Lung (tissue), 10 donors: ENCODE measurements around the gene SRGAP2C. TPM values are rescaled to one million over a fixed set of nuclear protein-coding genes. Genes with fewer than 3 reads are reported as not detected.
"Not testable (repeated sequence)": the region's sequence is repeated elsewhere in the genome, so short reads cannot be mapped to it uniquely, and the experiment has no call there.

Source experiments
- ATAC-seq: fragments of 200-7000 bp; cut with Tn5 transposase; one replicate; pipeline ENCODE4 v1.9.1; 2020; ENCODE audit warnings: moderate number of reproducible peaks; ENCODE audit not compliant: insufficient read depth, low FRiP score
- DNase-seq, 3 donors: peaks; one replicate each; pipeline ENCODE4 v3.0.0-alpha.2; 2013 to 2017
- H3K27ac ChIP-seq, 2 donors: one replicate each; pipeline ENCODE4 v1.5.1; 2013; ENCODE audit warnings: mild to moderate bottlenecking in 2 of 2, moderate library complexity in 2 of 2, control low read depth in 1 of 2, inconsistent platforms in 1 of 2, low read depth in 1 of 2, low read length in 1 of 2
- H3K27me3 ChIP-seq, 3 donors: one replicate each; pipeline ENCODE4 v1.5.1; 2013; ENCODE audit warnings: low read length in 2 of 3; ENCODE audit not compliant: control insufficient read depth in 3 of 3, insufficient read depth in 3 of 3
- H3K36me3 ChIP-seq, 4 donors: one replicate each; pipeline ENCODE4 v1.5.1; 2013; ENCODE audit warnings: low read length in 4 of 4, mild to moderate bottlenecking in 1 of 4, moderate library complexity in 1 of 4; ENCODE audit not compliant: control insufficient read depth in 4 of 4, insufficient read depth in 4 of 4
- H3K4me1 ChIP-seq, 5 donors: one replicate each; pipeline ENCODE4 v1.5.1; 2013; ENCODE audit warnings: low read length in 5 of 5, mild to moderate bottlenecking in 2 of 5, moderate library complexity in 1 of 5; ENCODE audit not compliant: control insufficient read depth in 5 of 5, insufficient read depth in 5 of 5
- H3K4me3 ChIP-seq: one replicate; pipeline ENCODE4 v1.5.1; 2013; ENCODE audit warnings: mild to moderate bottlenecking, control low read depth, moderate library complexity
- H3K9ac ChIP-seq, 2 donors: one replicate each; pipeline ENCODE4 v1.5.1; 2013; ENCODE audit warnings: low read length in 2 of 2, control low read depth in 1 of 2; ENCODE audit not compliant: insufficient read depth in 1 of 2
- H3K9me3 ChIP-seq, 4 donors: one replicate each; pipeline ENCODE4 v1.5.1; 2013; ENCODE audit warnings: low read length in 3 of 4, mild to moderate bottlenecking in 1 of 4, moderate library complexity in 1 of 4; ENCODE audit not compliant: control insufficient read depth in 4 of 4, insufficient read depth in 3 of 4
- WGBS, 2 donors: extraction: QIAGEN DNeasy Blood & Tissue Kit; methylation state at CpG; one replicate each; pipeline ENCODE4 v1.1.7; 2013; 5-methylcytosine and 5-hydroxymethylcytosine counted together
- polyA plus RNA-seq, 2 donors: library from polyadenylated mRNA; stranded (reverse); fragments of 200-250 nt; gene quantifications; one replicate each; pipeline ENCODE4 v1.2.1, GENCODE V29; 2013
- total RNA-seq, 2 donors: library from RNA; depleted of rRNA in 1 of 2; stranded (reverse); fragments of >200 nt in 1 of 2; gene quantifications; one replicate each; pipeline ENCODE4 v1.2.1, GENCODE V29; 2014 to 2021
- donor health status: Bipolar disorder and iron deficiency.
- donor health status: healthy.
- donor health status: DM: yes; HTN: yes; CAD: no.

Gene SRGAP2C
- total and polyA plus RNA-seq, 4 donors, result 3.9 to 34.6 (median 12.9) TPM

GRCh38 chr1:121396335-121397081 is 211.7 kb downstream of the SRGAP2C start:
- H3K36me3 ChIP-seq, H3K9me3 ChIP-seq, H3K27ac ChIP-seq, H3K27me3 ChIP-seq, ATAC-seq, H3K4me1 ChIP-seq, H3K9ac ChIP-seq: not testable (repeated sequence)
- peak overlapping the region; percentile 39 for H3K4me3 ChIP-seq
- peak; percentile 12 to 23 (median 19) for DNase-seq
- WGBS, 2 donors, result 4 to 8% methylated on average over 56 to 75 of the region's 88 CpGs

- not testable (repeated sequence) for H3K27ac ChIP-seq, H3K4me1 ChIP-seq, H3K9ac ChIP-seq, DNase-seq, H3K4me3 ChIP-seq, ATAC-seq, H3K9me3 ChIP-seq, H3K36me3 ChIP-seq, H3K27me3 ChIP-seq
- WGBS, 2 donors, result 54% methylated on average over 6 to 22 of the region's 22 CpGs
Observed at GRCh38 chr1:121397101-121397500, 212.3 kb downstream of the SRGAP2C start.

- DNase-seq, H3K4me1 ChIP-seq, H3K27me3 ChIP-seq, H3K27ac ChIP-seq, ATAC-seq, H3K36me3 ChIP-seq, H3K9ac ChIP-seq, H3K4me3 ChIP-seq, H3K9me3 ChIP-seq: not testable (repeated sequence)
- 72 to 90% methylated on average over 4 to 5 of the region's 5 CpGs for WGBS, 2 donors
Observed at GRCh38 chr1:121399193-121399592, 214.4 kb downstream of the SRGAP2C start.

GRCh38 chr1:121400108-121400507 is 215.3 kb downstream of the SRGAP2C start:
- H3K27me3 ChIP-seq, ATAC-seq, H3K27ac ChIP-seq, H3K36me3 ChIP-seq, H3K9me3 ChIP-seq, H3K4me1 ChIP-seq, H3K4me3 ChIP-seq, H3K9ac ChIP-seq, DNase-seq: not testable (repeated sequence)
- WGBS, 2 donors, result 84 to 91% methylated on average over 3 of the region's 3 CpGs

GRCh38 chr1:121400541-121401310 is 216.0 kb downstream of the SRGAP2C start:
- H3K4me1 ChIP-seq, H3K9me3 ChIP-seq, H3K9ac ChIP-seq, H3K27me3 ChIP-seq, H3K4me3 ChIP-seq, ATAC-seq, H3K36me3 ChIP-seq, DNase-seq, H3K27ac ChIP-seq: not testable (repeated sequence)
- 78 to 82% methylated on average over 6 of the region's 6 CpGs for WGBS, 2 donors

GRCh38 chr1:121401375-121401955 is 216.7 kb downstream of the SRGAP2C start:
- H3K36me3 ChIP-seq, H3K27ac ChIP-seq, H3K4me3 ChIP-seq, H3K27me3 ChIP-seq, H3K9ac ChIP-seq, DNase-seq, ATAC-seq, H3K4me1 ChIP-seq, H3K9me3 ChIP-seq: not testable (repeated sequence)
- WGBS, 2 donors, result 60 to 78% methylated on average over 22 of the region's 26 CpGs

- WGBS, 2 donors, result 95 to 99% methylated on average over 6 of the region's 7 CpGs
- H3K4me1 ChIP-seq, H3K4me3 ChIP-seq, DNase-seq, H3K9ac ChIP-seq, H3K27me3 ChIP-seq, H3K9me3 ChIP-seq, H3K27ac ChIP-seq, ATAC-seq, H3K36me3 ChIP-seq: not testable (repeated sequence)
Observed at GRCh38 chr1:121403254-121403653, 218.5 kb downstream of the SRGAP2C start.
